Rectal smooth muscle tissue (tissue), 1 donor: ENCODE measurements around the gene FRMD8.
A peak's percentile ranks its signal among the peaks of the same experiment; 100 is the strongest.

Experiments used
- H3K27ac ChIP-seq: one replicate; pipeline ENCODE4 v1.7.0; 2013; ENCODE audit warnings: low read depth, low read length, inconsistent platforms
- H3K27me3 ChIP-seq: one replicate; pipeline ENCODE4 v1.7.0; 2013; ENCODE audit warnings: low read length; ENCODE audit not compliant: control insufficient read depth, insufficient read depth
- H3K36me3 ChIP-seq: one replicate; pipeline ENCODE4 v1.7.0; 2013; ENCODE audit warnings: low read length; ENCODE audit not compliant: control insufficient read depth, insufficient read depth
- H3K4me1 ChIP-seq: one replicate; pipeline ENCODE4 v1.7.0; 2013; ENCODE audit warnings: low read length; ENCODE audit not compliant: control insufficient read depth, insufficient read depth
- H3K4me3 ChIP-seq: one replicate; pipeline ENCODE4 v1.7.0; 2013; ENCODE audit warnings: low read length
- H3K9ac ChIP-seq: one replicate; pipeline ENCODE4 v1.7.0; 2013; ENCODE audit warnings: low read length

Gene FRMD8

GRCh38 chr11:65420979-65421793 is 34.7 kb downstream of the FRMD8 start:
- Histone ChIP-seq H3K27me3 (no peaks in the 10 kb centered on the region), H3K4me1 (peaks cover 50% of the 10 kb centered on the region), H3K9ac (peak overlapping the region; percentile 96), H3K4me3 (peak overlapping the region; percentile 75), H3K27ac (peak overlapping the region; percentile 100), H3K36me3 (peaks cover 26% of the 10 kb centered on the region)

GRCh38 chr11:65421794-65422632 is 35.6 kb downstream of the FRMD8 start:
- Histone ChIP-seq H3K36me3 (peaks cover 31% of the 10 kb centered on the region), H3K27ac (peak overlapping the region; percentile 100), H3K9ac (peak overlapping the region; percentile 100), H3K27me3 (no peaks in the 10 kb centered on the region), H3K4me1 (peaks cover 45% of the 10 kb centered on the region), H3K4me3 (peak overlapping the region; percentile 99)

- Histone ChIP-seq H3K27ac (peak within 1 kb of the TSS; percentile 100), H3K27me3 (no peaks in the 10 kb centered on the region), H3K36me3 (peaks cover 38% of the 10 kb centered on the region), H3K4me1 (peaks cover 44% of the 10 kb centered on the region), H3K9ac (peak within 1 kb of the TSS; percentile 100), H3K4me3 (peak within 1 kb of the TSS; percentile 99)
Observed at GRCh38 chr11:65422633-65423515, 36.4 kb downstream of the FRMD8 start, which contains the start of gene NEAT1. Gene NEAT1, plus strand, starts transcription at chr11:65422798.

GRCh38 chr11:65423516-65424204 is 37.2 kb downstream of the FRMD8 start:
- H3K36me3 ChIP-seq: peaks cover 38% of the 10 kb centered on the region
- H3K4me1 ChIP-seq: peaks cover 44% of the 10 kb centered on the region
- peak overlapping the region; percentile 100 for H3K27ac ChIP-seq
- H3K27me3 ChIP-seq: no peaks in the 10 kb centered on the region
- peak overlapping the region; percentile 100 for H3K9ac ChIP-seq
- H3K4me3 ChIP-seq: peak overlapping the region; percentile 99

GRCh38 chr11:65424205-65425104 is 38.0 kb downstream of the FRMD8 start:
- H3K4me3 ChIP-seq: peak overlapping the region; percentile 99

GRCh38 chr11:65425105-65425970 is 38.9 kb downstream of the FRMD8 start:
- peak overlapping the region; percentile 100 for H3K27ac ChIP-seq
- no peaks in the 10 kb centered on the region for H3K27me3 ChIP-seq
- H3K9ac ChIP-seq: peak overlapping the region; percentile 100
- H3K4me1 ChIP-seq: peaks cover 44% of the 10 kb centered on the region
- H3K36me3 ChIP-seq: peaks cover 38% of the 10 kb centered on the region
- peak overlapping the region; percentile 99 for H3K4me3 ChIP-seq

More at GRCh38 chr11:65424205-65425104, 38.0 kb downstream of the FRMD8 start:
- Histone ChIP-seq H3K27ac (peak overlapping the region; percentile 100), H3K4me1 (peaks cover 44% of the 10 kb centered on the region), H3K36me3 (peaks cover 38% of the 10 kb centered on the region), H3K9ac (peak overlapping the region; percentile 100), H3K27me3 (no peaks in the 10 kb centered on the region)

GRCh38 chr11:65425971-65426838 is 39.8 kb downstream of the FRMD8 start:
- no peaks in the 10 kb centered on the region for H3K27me3 ChIP-seq
- H3K4me3 ChIP-seq: peak overlapping the region; percentile 99
- peaks cover 38% of the 10 kb centered on the region for H3K36me3 ChIP-seq
- peak overlapping the region; percentile 100 for H3K27ac ChIP-seq
- H3K9ac ChIP-seq: peak overlapping the region; percentile 100
- H3K4me1 ChIP-seq: peaks cover 43% of the 10 kb centered on the region

GRCh38 chr11:65426839-65427690 is 40.6 kb downstream of the FRMD8 start:
- Histone ChIP-seq H3K27me3 (no peaks in the 10 kb centered on the region), H3K27ac (peak overlapping the region; percentile 100), H3K36me3 (peaks cover 38% of the 10 kb centered on the region), H3K9ac (peak overlapping the region; percentile 100), H3K4me1 (peaks cover 44% of the 10 kb centered on the region), H3K4me3 (peak overlapping the region; percentile 99)
